GM13977 (cell line): Measurements from ENCODE around the gene RNF223.

Experiments used
- DNase-seq: peaks from one replicate; pipeline ENCODE4 v3.0.0; 2012; ENCODE audit warnings: low spot score
- CTCF ChIP-seq: IDR thresholded peaks from 2 replicates; pipeline ENCODE4 v1.5.1; 2012; ENCODE audit warnings: mild to moderate bottlenecking, control low read depth; ENCODE audit not compliant: insufficient read depth; ENCODE audit errors: extremely low read depth, missing control alignments
- in situ Hi-C: fragments of 300-500 bp; cut with MboI; formaldehyde crosslinking; loops from one replicate; pipeline ENCODE4 v1.12.0; 2022; ENCODE audit warnings: low sequenced_read_pairs, low pct_unique_long_range_greater_than_20kb, mixed read lengths, inconsistent platforms; ENCODE audit not compliant: unreplicated experiment

Gene RNF223

GRCh38 chr1:1024149-1024770 lies 49.8 kb downstream of the RNF223 start:
- in situ Hi-C loops: no loop called here
- DNase-seq: no peak

GRCh38 chr1:1023700-1024099 lies 50.4 kb downstream of the RNF223 start:
- in situ Hi-C loops: no loop called here
- no peak for DNase-seq
- no peak for TF ChIP-seq CTCF

More at GRCh38 chr1:1024149-1024770, 49.8 kb downstream of the RNF223 start:
- TF ChIP-seq CTCF: no peak

GRCh38 chr1:1022302-1023009 lies 51.6 kb downstream of the RNF223 start:
- in situ Hi-C loops: no loop called here
- no peak for TF ChIP-seq CTCF
- DNase-seq: no peak

- no peak for TF ChIP-seq CTCF
- DNase-seq: no peak
- in situ Hi-C loops: no loop called here
These were observed 52.2 kb downstream of the RNF223 start for GRCh38 chr1:1021920-1022259.

GRCh38 chr1:1021010-1021919 lies 52.8 kb downstream of the RNF223 start:
- in situ Hi-C loops: no loop called here
- DNase-seq: no peak
- no peak for TF ChIP-seq CTCF
